Esophagus muscularis mucosa (tissue), 4 donors: ENCODE results near the gene PCNX1. TPM values are rescaled to one million over a fixed set of nuclear protein-coding genes. Genes with fewer than 3 reads are reported as not detected.

Source experiments
- DNase-seq: peaks from one replicate; pipeline ENCODE4 v3.0.0-alpha.2; 2017; ENCODE audit errors: extremely low spot score
- H3K27ac ChIP-seq, 4 donors: fragments of 200-600 bp; sonication (generic); replicated peaks in 1 of 4; 1 replicate in 3 of 4; 2 replicates in 1 of 4; pipeline ENCODE4 v1.5.1; 2016 to 2019; ENCODE audit warnings: mild to moderate bottlenecking in 1 of 4
- H3K27me3 ChIP-seq, 4 donors: fragments of 200-600 bp; sonication (generic); one replicate each; pipeline versions ENCODE4 v1.5.1 to v1.6.0; 2016 to 2019
- H3K36me3 ChIP-seq, 4 donors: fragments of 200-600 bp; sonication (generic); one replicate each; pipeline ENCODE4 v1.5.1; 2016 to 2019
- H3K4me1 ChIP-seq, 4 donors: fragments of 200-600 bp; sonication (generic); one replicate each; pipeline ENCODE4 v1.5.1; 2016 to 2019
- H3K4me3 ChIP-seq, 4 donors: fragments of 200-600 bp; sonication (generic); 1 replicate in 2 of 4; 2 replicates in 2 of 4; pipeline ENCODE4 v1.5.1; 2016 to 2019; ENCODE audit warnings: mild to moderate bottlenecking in 4 of 4, moderate library complexity in 1 of 4
- H3K9me3 ChIP-seq, 4 donors: fragments of 200-600 bp; sonication (generic); 1 replicate in 3 of 4; 2 replicates in 1 of 4; pipeline ENCODE4 v1.5.1; 2016 to 2019
- EP300 ChIP-seq: sonication (generic); formaldehyde crosslinking; IDR thresholded peaks from one replicate; pipeline ENCODE4 v1.6.1; 2017; ENCODE audit warnings: antibody characterized with exemption
- POLR2A ChIP-seq: fragments of 450-650 bp; IDR thresholded peaks from one replicate; pipeline ENCODE4 v1.6.1; 2017; ENCODE audit warnings: antibody characterized with exemption, moderate library complexity, mild to moderate bottlenecking, low read depth
- POLR2AphosphoS5 ChIP-seq, 2 donors: sonication (generic); formaldehyde crosslinking; IDR thresholded peaks; one replicate each; pipeline ENCODE4 v1.6.1; 2017; ENCODE audit warnings: antibody characterized with exemption in 2 of 2
- WGBS: methylation state at CpG from one replicate; pipeline ENCODE4 v1.1.5; 2018; 5-methylcytosine and 5-hydroxymethylcytosine counted together
- intact Hi-C: fragments of 100-400 bp; cut with DNase I; formaldehyde crosslinking; loops from one replicate; pipeline ENCODE4 v1.15.1; 2023
- total RNA-seq, 4 donors: library from RNA; depleted of rRNA; stranded (reverse); fragments of >200 nt; gene quantifications; one replicate each; pipeline versions ENCODE4 v1.1.0 to v1.2.1, GENCODE V29; 2016
- TF ChIP-seq, protein P1 (sequence below), 3 experiments: fragments of 200-600 bp in 2 of 3; fragments of 450-650 bp in 1 of 3; sonication (generic) in 2 of 3; IDR thresholded peaks; one replicate each; pipeline ENCODE4 v1.5.1; 2017 to 2019; ENCODE audit warnings: antibody characterized with exemption in 3 of 3, mild to moderate bottlenecking in 2 of 3, moderate library complexity in 1 of 3

The PCNX1 gene
- total RNA-seq, 4 donors from 2014 or later = 56.3 to 62.5 (median 59.6) TPM

DNA sequence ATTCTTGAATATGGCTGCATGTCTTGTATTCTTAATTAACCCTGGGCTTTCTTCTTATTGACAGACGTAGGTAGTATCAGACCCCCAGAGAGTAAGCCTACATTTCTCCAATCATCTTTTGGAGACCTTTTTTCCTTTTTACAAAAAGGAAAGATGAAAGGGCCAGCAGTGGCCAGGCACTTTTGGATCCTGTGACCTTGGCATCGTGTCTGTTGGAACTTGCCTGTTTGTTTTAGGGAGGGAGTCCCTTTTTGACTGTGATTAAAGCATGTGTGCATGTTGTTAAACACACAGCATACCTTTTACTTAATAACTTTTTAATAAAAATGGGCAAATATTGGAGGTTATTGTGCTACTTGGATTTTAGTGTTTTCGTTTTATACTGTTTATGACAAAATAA lies 57.2 kb downstream of the PCNX1 start:
- TF ChIP-seq, protein P1, sequence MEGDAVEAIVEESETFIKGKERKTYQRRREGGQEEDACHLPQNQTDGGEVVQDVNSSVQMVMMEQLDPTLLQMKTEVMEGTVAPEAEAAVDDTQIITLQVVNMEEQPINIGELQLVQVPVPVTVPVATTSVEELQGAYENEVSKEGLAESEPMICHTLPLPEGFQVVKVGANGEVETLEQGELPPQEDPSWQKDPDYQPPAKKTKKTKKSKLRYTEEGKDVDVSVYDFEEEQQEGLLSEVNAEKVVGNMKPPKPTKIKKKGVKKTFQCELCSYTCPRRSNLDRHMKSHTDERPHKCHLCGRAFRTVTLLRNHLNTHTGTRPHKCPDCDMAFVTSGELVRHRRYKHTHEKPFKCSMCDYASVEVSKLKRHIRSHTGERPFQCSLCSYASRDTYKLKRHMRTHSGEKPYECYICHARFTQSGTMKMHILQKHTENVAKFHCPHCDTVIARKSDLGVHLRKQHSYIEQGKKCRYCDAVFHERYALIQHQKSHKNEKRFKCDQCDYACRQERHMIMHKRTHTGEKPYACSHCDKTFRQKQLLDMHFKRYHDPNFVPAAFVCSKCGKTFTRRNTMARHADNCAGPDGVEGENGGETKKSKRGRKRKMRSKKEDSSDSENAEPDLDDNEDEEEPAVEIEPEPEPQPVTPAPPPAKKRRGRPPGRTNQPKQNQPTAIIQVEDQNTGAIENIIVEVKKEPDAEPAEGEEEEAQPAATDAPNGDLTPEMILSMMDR (IDR thresholded peaks at IDR 0.05) = no peak
- no peak for TF ChIP-seq EP300
- no peak for TF ChIP-seq POLR2A
- no peak for TF ChIP-seq POLR2AphosphoS5 (IDR thresholded peaks at IDR 0.05)
- Histone ChIP-seq H3K4me3 (no peak overlapping the region), H3K4me1 (peaks cover 5 to 18% (median 5%) of the 10 kb centered on the region in 4 donors), H3K9me3 (no peaks in the 10 kb centered on the region), H3K27ac (no peak overlapping the region), H3K27me3 (no peaks in the 10 kb centered on the region), H3K36me3 (peaks cover 0 to 22% (median 8%) of the 10 kb centered on the region in 4 donors)
- 92% methylated on average over 3 of the region's 3 CpGs for WGBS
- intact Hi-C loops = no loop called here
- DNase-seq = no peak

- TF ChIP-seq POLR2A (no peak), EP300 (no peak), POLR2AphosphoS5 (IDR thresholded peaks at IDR 0.05) (no peak)
- TF ChIP-seq, protein P1 (IDR thresholded peaks at IDR 0.05) = no peak
- intact Hi-C loops = loop anchor here (5.0 kb wide), 3 partner anchors 64 to 149 kb away; partner anchors contain the start of gene PCNX1
- no peak for DNase-seq
- WGBS = 80% methylated on average over 2 of the region's 2 CpGs
- Histone ChIP-seq H3K27me3 (no peaks in the 10 kb centered on the region), H3K9me3 (no peaks in the 10 kb centered on the region), H3K4me3 (no peak overlapping the region), H3K4me1 (peaks cover 0 to 14% (median 7%) of the 10 kb centered on the region in 4 donors), H3K36me3 (peaks cover 0 to 20% (median 10%) of the 10 kb centered on the region in 4 donors), H3K27ac (no peak overlapping the region)
Observed at GRCh38 chr14:70971560-70971959, 64.3 kb downstream of the PCNX1 start.

DNA sequence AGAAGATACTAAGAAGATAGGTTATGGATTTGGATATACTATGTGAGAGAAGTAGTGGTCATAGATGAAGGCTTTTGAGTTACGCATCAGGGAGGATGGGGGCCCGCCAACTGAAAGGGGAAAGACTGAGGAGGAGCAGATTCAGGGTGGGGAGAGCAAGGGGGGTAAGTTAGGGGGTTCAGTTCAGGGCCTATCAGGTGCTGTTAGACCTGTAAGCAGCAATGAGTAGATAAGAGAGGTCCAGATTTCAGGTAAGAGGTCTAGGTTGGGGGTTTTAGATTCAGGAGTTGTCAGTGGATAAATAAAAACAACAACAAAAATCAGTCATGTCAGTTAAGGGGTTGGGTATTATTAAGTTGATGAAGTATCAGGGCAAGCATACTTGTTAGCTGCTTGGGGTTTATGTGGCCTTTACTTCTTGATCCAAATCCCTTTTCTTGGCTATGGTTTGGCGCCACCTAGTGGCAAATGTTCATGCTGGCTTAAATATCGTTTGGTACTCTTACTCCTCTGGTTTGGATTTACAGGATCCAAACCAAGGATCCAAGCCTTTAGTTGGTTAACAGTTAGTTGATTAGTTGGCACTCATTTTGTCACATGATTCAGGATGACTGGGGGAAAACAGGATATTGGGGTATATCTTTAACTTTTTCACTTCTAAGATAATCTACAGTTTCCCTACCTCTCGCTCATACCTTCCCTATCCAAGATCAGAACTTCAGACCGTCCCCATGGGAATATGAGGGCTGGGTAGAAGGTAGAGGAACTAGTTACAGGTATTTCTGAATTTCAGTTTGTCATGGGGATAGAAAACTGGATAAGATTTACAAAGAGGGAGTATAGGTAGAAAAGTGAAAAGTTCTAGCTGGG lies 65.1 kb downstream of the PCNX1 start:
- 56% methylated on average over 6 of the region's 6 CpGs for WGBS
- Histone ChIP-seq H3K36me3 (peaks cover 5 to 27% (median 16%) of the 10 kb centered on the region in 4 donors), H3K27me3 (no peaks in the 10 kb centered on the region), H3K4me1 (peaks cover 0 to 8% (median 7%) of the 10 kb centered on the region in 4 donors), H3K9me3 (no peaks in the 10 kb centered on the region), H3K4me3 (no peak overlapping the region), H3K27ac (no peak overlapping the region)
- TF ChIP-seq EP300 = no peak
- no peak for TF ChIP-seq POLR2AphosphoS5 (IDR thresholded peaks at IDR 0.05)
- no peak for TF ChIP-seq POLR2A
- TF ChIP-seq, protein P1 (IDR thresholded peaks at IDR 0.05) = peak; percentile 88 to 94 (median 89)
- intact Hi-C loops = loop anchor here (5.0 kb wide), 3 partner anchors 65 to 150 kb away; partner anchors contain the start of gene PCNX1
- DNase-seq = peak; percentile 97

GRCh38 chr14:70976591-70976990 lies 69.3 kb downstream of the PCNX1 start:
- Histone ChIP-seq H3K4me1 (peaks cover 13 to 23% (median 21%) of the 10 kb centered on the region in 4 donors), H3K27ac (no peak overlapping the region), H3K4me3 (no peak overlapping the region), H3K36me3 (peaks cover 13 to 25% (median 20%) of the 10 kb centered on the region in 4 donors), H3K27me3 (no peaks in the 10 kb centered on the region), H3K9me3 (no peaks in the 10 kb centered on the region)
- DNase-seq = no peak
- intact Hi-C loops = no loop called here
- 77% methylated on average over 6 of the region's 6 CpGs for WGBS
- no peak for TF ChIP-seq EP300
- no peak for TF ChIP-seq POLR2A
- TF ChIP-seq, protein P1 (IDR thresholded peaks at IDR 0.05) = no peak
- TF ChIP-seq POLR2AphosphoS5 (IDR thresholded peaks at IDR 0.05) = no peak
